COLO668 (cell line): ENCODE measurements around the gene GSG1L.

Experiments used
- DNase-seq: peaks from one replicate; lab custom pipeline; 2025; ENCODE audit not compliant: unreplicated experiment; lab: John Stamatoyannopoulos, UW

GSG1L gene

GRCh38 chr16:27860091-27860490 is 203.4 kb downstream of the GSG1L start:
- no peak for DNase-seq

- no peak for DNase-seq
Measured at GRCh38 chr16:27859020-27859419, 204.5 kb downstream of the GSG1L start.

GRCh38 chr16:27853651-27854050 is 209.9 kb downstream of the GSG1L start:
- DNase-seq, result no peak

- DNase-seq, result no peak
Measured at GRCh38 chr16:27853101-27853500, 210.4 kb downstream of the GSG1L start.

- no peak for DNase-seq
Measured at GRCh38 chr16:27852681-27853080, 210.8 kb downstream of the GSG1L start.

- no peak for DNase-seq
Measured at GRCh38 chr16:27852116-27852515, 211.4 kb downstream of the GSG1L start.

- no peak for DNase-seq
Measured at GRCh38 chr16:27851586-27851985, 211.9 kb downstream of the GSG1L start.

GRCh38 chr16:27849621-27850020 is 213.9 kb downstream of the GSG1L start:
- no peak for DNase-seq

- no peak for DNase-seq
Measured at GRCh38 chr16:27847030-27847550, 216.4 kb downstream of the GSG1L start.

- no peak for DNase-seq
Measured at GRCh38 chr16:27844826-27845225, 218.7 kb downstream of the GSG1L start.

- no peak for DNase-seq
Measured at GRCh38 chr16:27843800-27844199, 219.7 kb downstream of the GSG1L start.

- no peak for DNase-seq
Measured at GRCh38 chr16:27841911-27842310, 221.6 kb downstream of the GSG1L start.

GRCh38 chr16:27841061-27841801 is 222.3 kb downstream of the GSG1L start:
- no peak for DNase-seq

- no peak for DNase-seq
Measured at GRCh38 chr16:27840311-27841060, 223.0 kb downstream of the GSG1L start.

GRCh38 chr16:27839419-27839818 is 224.1 kb downstream of the GSG1L start:
- DNase-seq, result no peak

GRCh38 chr16:27838536-27839175 is 224.9 kb downstream of the GSG1L start:
- no peak for DNase-seq

GRCh38 chr16:27829975-27830374 is 233.5 kb downstream of the GSG1L start:
- DNase-seq, result no peak

- DNase-seq, result no peak
Measured at GRCh38 chr16:27828671-27829070, 234.8 kb downstream of the GSG1L start.

- no peak for DNase-seq
Measured at GRCh38 chr16:27827765-27828164, 235.7 kb downstream of the GSG1L start.

GRCh38 chr16:27826893-27827289 is 236.6 kb downstream of the GSG1L start:
- DNase-seq, result no peak

- DNase-seq, result no peak
Measured at GRCh38 chr16:27826081-27826892, 237.2 kb downstream of the GSG1L start.
